GM12878 (cell line): Measurements from ENCODE around the gene ENDOG. TPM values are rescaled to one million over a fixed set of nuclear protein-coding genes. Genes with fewer than 3 reads are reported as not detected.

Experiments used
- ATAC-seq: fragments of 200-7000 bp; cut with Tn5 transposase; 3 replicates; pipeline ENCODE4 v1.9.1; 2020; ENCODE audit warnings: mild to moderate bottlenecking, moderate library complexity
- BruUV-seq: library from RNA; stranded (reverse); fragments of 400-500 nt; replicated peaks from 2 replicates; lab custom pipeline; 2021; lab: Mats Ljungman, UMichigan
- CTCF ChIA-PET: fragments of 300-600 bp; sonication (Branson Sonifier 250); formaldehyde crosslinking; extraction: SDS; loops from one replicate; lab custom pipeline; 2021; ENCODE audit warnings: inconsistent platforms; lab: Yijun Ruan, JAX
- POLR2A ChIA-PET: fragments of 350-600 bp; formaldehyde crosslinking; extraction: SDS; loops from one replicate; lab custom pipeline; 2021; ENCODE audit warnings: inconsistent platforms; lab: Charles Lee
- RAD21 ChIA-PET: fragments of 300-600 bp; sonication (Branson Sonifier 250); formaldehyde crosslinking; loops from one replicate; lab custom pipeline; 2023; ENCODE audit warnings: antibody characterized with exemption; ENCODE audit not compliant: unreplicated experiment; lab: Charles Lee
- SMC1A ChIA-PET: fragments of 300-600 bp; sonication (Branson Sonifier 250); formaldehyde crosslinking; loops from one replicate; lab custom pipeline; 2023; ENCODE audit not compliant: unreplicated experiment, uncharacterized antibody; lab: Charles Lee
- DNase-seq: peaks from one replicate; pipeline ENCODE4 v3.0.0-alpha.2; 2011; ENCODE audit warnings: low read depth, low spot score
- FAIRE-seq: peaks from 3 replicates; lab custom pipeline; 2011; peaks lifted over from hg19 to GRCh38; lab: Jason Lieb, UNC
- H2AFZ ChIP-seq: 2 replicates; pipeline ENCODE4 v1.6.0; 2011; ENCODE audit warnings: low read depth, low read length, control low read depth; ENCODE audit not compliant: control insufficient read depth
- H3K27ac ChIP-seq: 2 replicates; pipeline ENCODE4 v1.5.1; 2011; ENCODE audit warnings: control low read depth; ENCODE audit not compliant: control insufficient read depth, insufficient read depth
- H3K27me3 ChIP-seq, 2 experiments: replicated peaks in 1 of 2; 2 replicates each; pipeline versions ENCODE4 v1.6.0 to v1.6.1; 2011; ENCODE audit warnings: low read length in 1 of 2; ENCODE audit not compliant: control insufficient read depth in 2 of 2, insufficient read depth in 2 of 2
- H3K36me3 ChIP-seq, 2 experiments: 2 replicates each; pipeline ENCODE4 v1.5.1; 2011; ENCODE audit warnings: low read length in 1 of 2; ENCODE audit not compliant: control insufficient read depth in 2 of 2, insufficient read depth in 2 of 2
- H3K4me1 ChIP-seq: 2 replicates; pipeline ENCODE4 v1.6.1; 2011; ENCODE audit warnings: mild to moderate bottlenecking, low read length, moderate library complexity, mixed read lengths; ENCODE audit not compliant: control insufficient read depth, insufficient read depth
- H3K4me2 ChIP-seq: 2 replicates; pipeline ENCODE4 v1.6.0; 2011; ENCODE audit warnings: control low read depth; ENCODE audit not compliant: control insufficient read depth, insufficient read depth
- H3K4me3 ChIP-seq: fragments of 200-600 bp; sonication (generic); 2 replicates; pipeline ENCODE4 v1.5.1; 2016
- H3K79me2 ChIP-seq: 2 replicates; pipeline ENCODE4 v1.6.0; 2011; ENCODE audit warnings: low read length; ENCODE audit not compliant: control insufficient read depth, insufficient read depth
- H3K9ac ChIP-seq: 2 replicates; pipeline ENCODE4 v1.8.0; 2011; ENCODE audit warnings: low read length, control low read depth, mixed read lengths; ENCODE audit not compliant: control insufficient read depth, insufficient read depth
- H3K9me3 ChIP-seq: replicated peaks from 3 replicates; pipeline ENCODE4 v1.5.1; 2011; ENCODE audit warnings: mild to moderate bottlenecking, low read length; ENCODE audit not compliant: control insufficient read depth, insufficient read depth
- H4K20me1 ChIP-seq: 2 replicates; pipeline ENCODE4 v1.6.0; 2011; ENCODE audit not compliant: control insufficient read depth, insufficient read depth
- BHLHE40 ChIP-seq, 2 experiments: fragments of 450-650 bp in 1 of 2; IDR thresholded peaks; 2 replicates each; pipeline ENCODE4 v1.6.1; 2011 to 2017; ENCODE audit warnings: low read depth in 2 of 2, borderline replicate concordance in 1 of 2, improper control_type of control experiment in 1 of 2, low read length in 1 of 2, mild to moderate bottlenecking in 1 of 2
- JUND ChIP-seq: IDR thresholded peaks from 2 replicates; pipeline ENCODE4 v1.6.1; 2012; ENCODE audit warnings: low read depth, mild to moderate bottlenecking, low read length, improper control_type of control experiment, moderate library complexity
- YY1 ChIP-seq: IDR thresholded peaks from 2 replicates; pipeline ENCODE4 v1.6.1; 2011; ENCODE audit warnings: low read depth, mild to moderate bottlenecking, low read length
- WGBS: methylation state at CpG from one replicate; pipeline ENCODE4 v1.1.6; 2016; ENCODE audit warnings: low lambda C conversion rate; ENCODE audit not compliant: insufficient replicate concordance, insufficient coverage; ENCODE audit errors: missing lambda C conversion rate; 5-methylcytosine and 5-hydroxymethylcytosine counted together
- in situ Hi-C: fragments of 300-500 bp; cut with MboI; formaldehyde crosslinking; loops from 9 replicates; pipeline ENCODE4 v1.14.3; 2018; ENCODE audit warnings: mixed read lengths
- intact Hi-C: fragments of 100-400 bp; cut with micrococcal nuclease; formaldehyde crosslinking; loops from one replicate; pipeline ENCODE4 v1.14.2; 2022; ENCODE audit not compliant: unreplicated experiment
- polyA plus RNA-seq, 11 experiments: library from polyadenylated mRNA; depleted of rRNA in 4 of 11; unstranded in 6 of 11; stranded (reverse) in 5 of 11; fragments of >200 nt; fragmentation: Nextera tagmentation in 4 of 11; fragmentation: Illumina TruSeq in 1 of 11; extraction: Ambion mirVana in 4 of 11; extraction: Trizol in 1 of 11; gene quantifications; 1 replicate in 1 of 11; 2 replicates in 10 of 11; pipeline versions ENCODE4 v1.2.1 to v1.2.3, GENCODE V29; 2011 to 2016; ENCODE audit warnings: inconsistent platforms in 2 of 11, missing spikeins in 2 of 11, low read depth in 1 of 11
- total RNA-seq, 4 experiments: library from RNA; depleted of rRNA in 3 of 4; stranded (reverse); fragments of >200 nt in 3 of 4; fragmentation: Illumina TruSeq in 1 of 4; extraction: Trizol in 1 of 4; gene quantifications; 2 replicates each; pipeline versions ENCODE4 v1.2.1 to v1.2.3, GENCODE V29; 2013 to 2021

Gene ENDOG
- total and polyA plus RNA-seq, 10 of the 15 experiments (the other 5 are each of a cell fraction or from before 2014, with no cell fraction given) = 0.84 to 29.2 (median 9.0) TPM

- Histone ChIP-seq H2AFZ (peak overlapping the region; percentile 99), H3K4me3 (peak overlapping the region; percentile 81), H3K4me1 (no peaks in the 10 kb centered on the region), H4K20me1 (no peaks in the 10 kb centered on the region), H3K79me2 (peaks cover 4% of the 10 kb centered on the region), H3K36me3 (no peaks in the 10 kb centered on the region), H3K27me3 (no peaks in the 10 kb centered on the region), H3K4me2 (peak overlapping the region; percentile 83), H3K9ac (peak overlapping the region; percentile 96), H3K27ac (peak overlapping the region; percentile 78), H3K9me3 (peaks cover 3% of the 10 kb centered on the region; the same call in 2 of the 3 replicates)
- intact Hi-C loops = loop anchor here (10.0 kb wide), 1 partner anchor 116 kb away; the partner anchor contains the start of gene DYNC2I2
- ATAC-seq (peak; percentile 48), FAIRE-seq (no peak), DNase-seq (no peak)
- no peak for TF ChIP-seq BHLHE40 (IDR thresholded peaks at IDR 0.05; ENCODE audit: borderline replicate concordance in 1 of 2, low read depth in 2 of 2, low read length in 1 of 2)
- no peak for TF ChIP-seq JUND
- TF ChIP-seq YY1 = peak; percentile 42; the same call in 1 of the 2 replicates
- no TSS peak for BruUV-seq
- SMC1A ChIA-PET = interaction anchor here (0.6 to 2.9 kb wide), 7 partner anchors 9 to 125 kb away, joined by 3 to 18 read pairs (median 3); partner anchors contain the start of gene ZDHHC12
- WGBS = 3% methylated on average over 28 of the region's 28 CpGs
- in situ Hi-C loops = no loop called here
- POLR2A ChIA-PET = interaction anchor here (1.3 to 2.4 kb wide), 2 partner anchors 17 to 86 kb away, joined by 6 to 12 read pairs; no protein-coding TSS in a partner anchor
- RAD21 ChIA-PET = interaction anchor here (0.9 to 1.7 kb wide), 6 partner anchors 10 to 128 kb away, joined by 3 to 5 read pairs (median 4); partner anchors contain the start of genes ENDOG and ZDHHC12
- CTCF ChIA-PET = interaction anchor here (0.9 to 3.5 kb wide), 3 partner anchors 17 to 74 kb away, joined by 4 to 14 read pairs (median 5); partner anchors contain the start of gene ENDOG
Observed at GRCh38 chr9:128771094-128771721, 47.1 kb upstream of the ENDOG start.
